Measurements from ENCODE around the gene ELP2.

Gene ELP2

DNA sequence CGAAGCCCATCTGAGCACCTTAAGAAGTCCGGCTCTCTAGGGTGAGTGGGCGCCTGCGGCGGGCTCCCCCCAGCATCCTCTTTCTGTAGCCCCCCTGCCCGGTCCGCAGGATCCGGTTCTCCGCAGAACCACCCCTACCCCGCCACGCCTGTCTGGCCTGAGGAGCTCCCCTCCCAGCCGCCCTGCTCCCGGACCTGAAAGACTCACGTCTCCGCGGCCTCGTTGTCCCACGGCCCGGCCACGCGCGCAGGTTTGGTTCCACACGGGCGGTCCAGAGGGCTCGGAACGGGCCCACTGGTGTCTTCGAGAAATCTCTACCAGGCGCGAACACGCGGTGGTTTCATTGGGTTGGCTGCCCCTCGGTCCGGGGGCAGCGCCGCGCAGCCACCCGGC, 796 bp upstream of the ELP2 start:
- in situ Hi-C loops (cut with HindIII; ENCODE audit: low sequenced_read_pairs), result no loop called here
- H3K4me3 ChIP-seq (ENCODE audit: low read depth, low read length), result peak overlapping the region; percentile 99
- no peak for TF ChIP-seq CTCF (IDR thresholded peaks at IDR 0.05; ENCODE audit: low read depth, low read length, missing control alignments)
- no peak for DNase-seq (ENCODE audit: low read depth)

GRCh38 chr18:36130039-36130831, 536 bp downstream of the ELP2 start:
- DNase-seq (ENCODE audit: low read depth), result no peak

DNA sequence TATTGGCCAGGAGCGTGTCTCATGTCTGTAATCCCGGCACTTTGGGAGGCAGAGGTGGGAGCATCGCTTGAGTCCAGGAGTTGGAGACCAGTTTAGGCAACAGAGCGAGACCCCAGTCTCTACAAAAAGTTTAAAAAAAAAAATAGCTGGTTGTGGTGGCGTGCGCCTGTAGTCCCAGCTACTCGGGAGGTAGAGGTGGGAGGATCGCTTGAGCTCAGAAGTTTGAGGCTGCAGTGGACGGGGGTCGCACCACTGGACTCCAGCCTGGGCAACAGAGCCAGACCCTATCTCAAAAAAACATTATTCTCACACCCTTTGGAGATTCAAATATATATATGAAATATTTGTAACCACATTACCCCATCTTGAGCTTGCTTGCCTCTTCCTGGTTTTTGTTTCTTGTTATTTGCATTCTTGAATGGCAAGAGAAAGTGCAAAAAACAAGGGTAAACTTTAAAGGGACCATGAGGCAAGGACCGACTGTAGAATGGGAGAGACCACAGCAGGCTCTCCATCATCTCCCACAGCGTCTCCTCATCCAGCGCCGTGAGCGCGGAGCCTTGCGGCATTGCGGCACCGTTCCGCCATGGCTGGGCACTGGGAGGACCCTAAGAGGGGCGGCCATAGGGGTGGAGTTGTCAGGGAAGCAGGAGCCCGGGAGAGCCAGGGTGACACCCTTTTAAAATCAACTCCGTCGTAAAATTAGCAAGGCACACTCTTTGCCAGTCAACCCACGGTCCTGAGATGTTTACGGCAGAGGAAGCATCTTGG, 1.4 kb downstream of the ELP2 start:
- in situ Hi-C loops (cut with HindIII; ENCODE audit: low sequenced_read_pairs), result no loop called here
- H3K4me3 ChIP-seq (ENCODE audit: low read depth, low read length), result peak overlapping the region; percentile 99
- no peak for DNase-seq (ENCODE audit: low read depth)
- TF ChIP-seq CTCF (IDR thresholded peaks at IDR 0.05; ENCODE audit: low read depth, low read length, missing control alignments), result no peak

More at GRCh38 chr18:36130039-36130831, 536 bp downstream of the ELP2 start:
- in situ Hi-C loops (cut with HindIII; ENCODE audit: low sequenced_read_pairs), result no loop called here
- H3K4me3 ChIP-seq (ENCODE audit: low read depth, low read length), result peak overlapping the region; percentile 99
- TF ChIP-seq CTCF (IDR thresholded peaks at IDR 0.05; ENCODE audit: low read depth, low read length, missing control alignments), result no peak

DNA sequence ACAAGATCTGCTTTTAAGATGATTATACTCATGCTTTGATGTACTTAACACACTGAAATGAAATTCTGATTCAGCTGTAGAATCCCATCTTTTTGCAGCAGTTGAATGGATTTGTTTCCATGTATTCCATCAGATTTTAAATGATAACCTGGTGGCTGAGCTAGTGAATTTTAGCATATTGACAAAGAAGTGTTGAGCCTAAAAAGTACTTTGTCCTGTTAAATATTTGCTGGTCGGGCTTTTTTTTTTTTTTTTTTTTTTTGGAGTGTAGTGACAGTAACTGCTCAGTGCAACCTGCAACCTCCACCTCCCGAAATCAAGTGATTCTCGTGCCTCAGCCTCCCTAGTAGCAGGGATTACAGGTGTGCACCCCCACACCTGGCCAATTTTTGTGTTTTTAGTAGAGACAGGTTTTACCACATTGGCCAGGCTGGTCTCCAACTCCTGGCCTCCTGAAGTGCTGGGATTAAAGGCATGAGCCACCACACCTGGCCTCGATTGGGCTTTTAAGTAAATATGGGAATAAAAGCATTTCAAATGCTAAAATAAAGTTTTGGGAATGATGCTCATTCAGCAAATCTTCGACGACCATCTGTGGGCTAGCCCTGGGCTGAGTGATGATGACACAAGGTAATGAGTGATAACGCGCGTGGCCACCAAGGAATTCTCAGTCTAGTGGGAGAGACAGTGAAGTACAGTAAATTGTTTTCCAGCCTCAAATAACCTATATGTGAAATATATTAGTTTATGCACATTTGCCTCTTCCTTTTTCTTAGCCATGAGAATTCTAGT, 2.2 kb downstream of the ELP2 start:
- DNase-seq (ENCODE audit: low read depth), result no peak
- in situ Hi-C loops (cut with HindIII; ENCODE audit: low sequenced_read_pairs), result no loop called here
- H3K4me3 ChIP-seq (ENCODE audit: low read depth, low read length), result peak overlapping the region; percentile 99
- TF ChIP-seq CTCF (IDR thresholded peaks at IDR 0.05; ENCODE audit: low read depth, low read length, missing control alignments), result no peak

GRCh38 chr18:36132756-36133155, 3.1 kb downstream of the ELP2 start:
- no peak overlapping the region for H3K4me3 ChIP-seq (ENCODE audit: low read depth, low read length)
- in situ Hi-C loops (cut with HindIII; ENCODE audit: low sequenced_read_pairs), result no loop called here
- TF ChIP-seq CTCF (IDR thresholded peaks at IDR 0.05; ENCODE audit: low read depth, low read length, missing control alignments), result no peak
- DNase-seq (ENCODE audit: low read depth), result no peak

DNA sequence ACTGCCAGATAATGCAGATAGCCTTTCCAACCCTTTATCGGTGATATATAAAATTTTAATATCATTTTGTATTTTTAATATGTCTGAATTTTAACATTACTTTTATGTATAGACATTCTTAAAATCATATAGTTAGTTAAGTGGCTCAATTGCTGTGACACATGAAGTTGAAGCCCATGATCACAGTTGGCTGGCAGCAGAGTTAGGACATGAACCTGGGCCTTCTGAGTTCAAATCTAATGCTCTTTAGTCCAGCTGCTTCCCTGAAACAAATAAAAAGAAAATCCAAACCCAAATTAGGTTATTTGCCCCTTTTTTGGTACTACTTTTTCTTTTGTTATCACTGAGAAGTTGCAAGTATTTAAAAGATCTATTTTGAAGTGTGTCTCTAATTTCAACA, 5.6 kb downstream of the ELP2 start:
- no peak overlapping the region for H3K4me3 ChIP-seq (ENCODE audit: low read depth, low read length)
- no peak for DNase-seq (ENCODE audit: low read depth)
- in situ Hi-C loops (cut with HindIII; ENCODE audit: low sequenced_read_pairs), result no loop called here
- TF ChIP-seq CTCF (IDR thresholded peaks at IDR 0.05; ENCODE audit: low read depth, low read length, missing control alignments), result no peak
